Measurements from ENCODE around the gene CACNA1E. TPM values are rescaled to one million over a fixed set of nuclear protein-coding genes. Genes with fewer than 3 reads are reported as not detected.

The CACNA1E gene
- total RNA-seq, 1 experiment from 2014 or later, result 0.46 TPM

DNA sequence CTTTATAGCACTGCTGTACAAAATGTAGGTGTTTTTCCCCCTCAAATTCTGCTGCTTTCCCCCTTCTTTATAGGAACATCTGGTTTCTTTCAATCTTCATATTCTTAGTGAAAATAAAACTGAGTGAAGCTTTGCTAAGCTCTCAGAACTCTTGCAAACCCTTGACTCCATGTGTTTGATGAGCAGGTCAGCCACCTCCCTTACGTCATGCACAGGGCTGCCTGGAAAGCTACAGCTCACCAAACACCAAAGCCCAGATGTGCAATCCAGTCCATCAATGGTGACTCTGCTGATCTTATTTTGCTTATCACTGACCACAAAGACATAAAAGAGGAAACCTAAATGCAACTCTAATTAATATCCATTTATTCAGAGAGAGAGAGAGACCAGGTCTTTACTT is 5.5 kb downstream of the CACNA1E start:
- H2BK120ac ChIP-seq (ENCODE audit: low read depth, low read length, poor library complexity, severe bottlenecking), result no peak overlapping the region

More for the DNA sequence above, 5.5 kb downstream of the CACNA1E start:
- TF ChIP-seq, protein P1, sequence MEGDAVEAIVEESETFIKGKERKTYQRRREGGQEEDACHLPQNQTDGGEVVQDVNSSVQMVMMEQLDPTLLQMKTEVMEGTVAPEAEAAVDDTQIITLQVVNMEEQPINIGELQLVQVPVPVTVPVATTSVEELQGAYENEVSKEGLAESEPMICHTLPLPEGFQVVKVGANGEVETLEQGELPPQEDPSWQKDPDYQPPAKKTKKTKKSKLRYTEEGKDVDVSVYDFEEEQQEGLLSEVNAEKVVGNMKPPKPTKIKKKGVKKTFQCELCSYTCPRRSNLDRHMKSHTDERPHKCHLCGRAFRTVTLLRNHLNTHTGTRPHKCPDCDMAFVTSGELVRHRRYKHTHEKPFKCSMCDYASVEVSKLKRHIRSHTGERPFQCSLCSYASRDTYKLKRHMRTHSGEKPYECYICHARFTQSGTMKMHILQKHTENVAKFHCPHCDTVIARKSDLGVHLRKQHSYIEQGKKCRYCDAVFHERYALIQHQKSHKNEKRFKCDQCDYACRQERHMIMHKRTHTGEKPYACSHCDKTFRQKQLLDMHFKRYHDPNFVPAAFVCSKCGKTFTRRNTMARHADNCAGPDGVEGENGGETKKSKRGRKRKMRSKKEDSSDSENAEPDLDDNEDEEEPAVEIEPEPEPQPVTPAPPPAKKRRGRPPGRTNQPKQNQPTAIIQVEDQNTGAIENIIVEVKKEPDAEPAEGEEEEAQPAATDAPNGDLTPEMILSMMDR (conservative IDR thresholded peaks at IDR 0.05), result no peak
- Histone ChIP-seq H3K79me2 (ENCODE audit: insufficient read depth, low read length) (no peaks in the 10 kb centered on the region), H3K27ac (ENCODE audit: insufficient read length, low read depth, low read length) (no peak overlapping the region), H3K9me3 (ENCODE audit: control insufficient read depth, low read depth, low read length) (no peaks in the 10 kb centered on the region), H3K9ac (ENCODE audit: extremely low read depth, insufficient read length, low read length) (no peak overlapping the region), H2BK15ac (ENCODE audit: low read depth, low read length) (no peak overlapping the region), H3K4ac (ENCODE audit: low read depth, low read length) (no peak overlapping the region), H3K18ac (ENCODE audit: insufficient read length, low read depth, low read length) (no peak overlapping the region), H2AK5ac (ENCODE audit: insufficient read length, low read length) (no peak overlapping the region), H3T11ph (ENCODE audit: low read length) (no peak overlapping the region), H2BK20ac (ENCODE audit: low read depth, low read length, poor library complexity, severe bottlenecking) (no peak overlapping the region), H3K23me2 (ENCODE audit: insufficient read length, low read depth, low read length, poor library complexity, severe bottlenecking) (peaks cover under 1% of the 10 kb centered on the region), H3K4me1 (ENCODE audit: insufficient read depth, low read length) (no peaks in the 10 kb centered on the region), H3K56ac (ENCODE audit: insufficient read length, low read depth, low read length) (no peak overlapping the region), H2BK12ac (ENCODE audit: insufficient read length, low read depth, low read length) (no peak overlapping the region), H3K27me3 (ENCODE audit: insufficient read depth, low read length) (peaks cover 27% of the 10 kb centered on the region), H4K8ac (replicated peaks; ENCODE audit: insufficient read length, low read depth, low read length) (no peak overlapping the region), H2AFZ (ENCODE audit: low read length) (no peak overlapping the region), H4K91ac (ENCODE audit: insufficient read length, low read depth, low read length) (no peak overlapping the region), H2BK5ac (ENCODE audit: insufficient read length, low read length) (no peak overlapping the region), H4K20me1 (ENCODE audit: control insufficient read depth, insufficient read depth, insufficient read length) (no peaks in the 10 kb centered on the region), H3K23ac (ENCODE audit: insufficient read length, low read depth, low read length) (no peak overlapping the region), H3K4me2 (ENCODE audit: insufficient read depth, insufficient read length, low read length) (no peak overlapping the region), H3K79me1 (ENCODE audit: insufficient read depth, low read depth, low read length, poor library complexity, severe bottlenecking) (no peaks in the 10 kb centered on the region), H4K5ac (ENCODE audit: insufficient read length, low read depth, low read length) (no peak overlapping the region), H3K14ac (ENCODE audit: insufficient read depth, low read length) (no peak overlapping the region)
- no CpG with 5 or more reads among the region's 1 CpG for WGBS (ENCODE audit: extremely low coverage, insufficient read length, low lambda C conversion rate)
- no peak overlapping the region for H3K4me3 Mint-ChIP-seq
- no peaks in the 10 kb centered on the region; a peak in 1 of 5 replicates for H3K9me3 Mint-ChIP-seq
- peaks cover 74% of the 10 kb centered on the region for H3K27me3 Mint-ChIP-seq (ENCODE audit: low read depth)
- peaks cover 14 to 26% of the 10 kb centered on the region in 2 experiments for H3K4me1 Mint-ChIP-seq
- H3K27ac Mint-ChIP-seq, result no peak overlapping the region
- DNase-seq, result no peak
- no peaks in the 10 kb centered on the region; a peak in 2 of 7 replicates for H3K36me3 Mint-ChIP-seq (ENCODE audit: insufficient read depth in 1 of 3, low read depth in 3 of 3)
